A673 (cell line): ENCODE results near the gene POLR2J. TPM values are rescaled to one million over a fixed set of nuclear protein-coding genes. Genes with fewer than 3 reads are reported as not detected.
"Not testable (repeated sequence)": the region's sequence is repeated elsewhere in the genome, so short reads cannot be mapped to it uniquely, and the experiment has no call there.

Source experiments
- BruUV-seq: library from RNA; stranded (reverse); fragments of 400-500 nt; replicated peaks from 2 replicates; lab custom pipeline; 2021; lab: Mats Ljungman, UMichigan
- CTCF ChIA-PET: fragments of 300-600 bp; sonication (Branson Sonifier 250); formaldehyde crosslinking; loops from one replicate; lab custom pipeline; 2022; ENCODE audit warnings: antibody characterized with exemption; lab: Charles Lee
- POLR2A ChIA-PET: fragments of 300-600 bp; sonication (Branson Sonifier 250); formaldehyde crosslinking; loops from one replicate; lab custom pipeline; 2022; ENCODE audit warnings: antibody characterized with exemption; ENCODE audit not compliant: low non-redundant PET; lab: Charles Lee
- DNase-seq: peaks from one replicate; pipeline ENCODE4 v3.0.0-alpha.2; 2015; ENCODE audit warnings: low spot score
- H3K27ac ChIP-seq: fragments of 200-600 bp; sonication (generic); 2 replicates; pipeline ENCODE4 v1.5.1; 2016; ENCODE audit warnings: mixed run types, low read depth, mild to moderate bottlenecking, mixed read lengths, antibody characterized with exemption, low read length; ENCODE audit not compliant: poor library complexity, severe bottlenecking
- H3K27me3 ChIP-seq: fragments of 200-600 bp; sonication (generic); replicated peaks from 2 replicates; pipeline ENCODE4 v1.6.1; 2017; ENCODE audit warnings: mixed run types, low read depth, mild to moderate bottlenecking, mixed read lengths, antibody characterized with exemption, low read length; ENCODE audit not compliant: insufficient read depth, poor library complexity
- H3K36me3 ChIP-seq: fragments of 200-600 bp; sonication (generic); 2 replicates; pipeline ENCODE4 v1.6.1; 2016; ENCODE audit warnings: mixed run types, mild to moderate bottlenecking, mixed read lengths, antibody characterized with exemption, low read length; ENCODE audit not compliant: insufficient read depth, poor library complexity, severe bottlenecking
- H3K4me1 ChIP-seq: fragments of 200-600 bp; sonication (generic); 2 replicates; pipeline ENCODE4 v1.6.1; 2017; ENCODE audit warnings: mixed run types, mild to moderate bottlenecking, mixed read lengths, antibody characterized with exemption, low read length; ENCODE audit not compliant: insufficient read depth, poor library complexity, severe bottlenecking
- H3K4me3 ChIP-seq: fragments of 200-600 bp; sonication (generic); 2 replicates; pipeline ENCODE4 v1.5.1; 2016; ENCODE audit warnings: low read depth, mixed run types, mild to moderate bottlenecking, mixed read lengths, low read length; ENCODE audit not compliant: poor library complexity, severe bottlenecking
- H3K9me3 ChIP-seq: fragments of 200-600 bp; sonication (generic); 2 replicates; pipeline ENCODE4 v1.6.1; 2016; ENCODE audit warnings: mixed run types, low read depth, mild to moderate bottlenecking, mixed read lengths, antibody characterized with exemption, low read length; ENCODE audit not compliant: poor library complexity, severe bottlenecking
- CTCF ChIP-seq: fragments of 300-800, 200-600 bp; sonication (generic); conservative IDR thresholded peaks from 2 replicates; pipeline ENCODE4 v1.5.1; 2017; ENCODE audit warnings: low read depth, mild to moderate bottlenecking, antibody characterized with exemption, low read length, moderate library complexity, mixed read lengths
- intact Hi-C: fragments of 100-400 bp; cut with micrococcal nuclease; formaldehyde crosslinking; loops from one replicate; pipeline ENCODE4 v1.10.0; 2022; ENCODE audit not compliant: unreplicated experiment
- total RNA-seq: library from RNA; stranded (reverse); gene quantifications from 2 replicates; pipeline ENCODE4 v1.2.3, GENCODE V29; 2021

POLR2J gene
- total RNA-seq, 1 experiment from 2014 or later: 52.2 TPM

GRCh38 chr7:102493220-102493935, 14.7 kb upstream of the POLR2J start:
- H3K36me3 ChIP-seq, H3K27me3 ChIP-seq, H3K27ac ChIP-seq, DNase-seq, intact Hi-C loops, POLR2A ChIA-PET, H3K9me3 ChIP-seq, H3K4me3 ChIP-seq, CTCF ChIA-PET, H3K4me1 ChIP-seq, BruUV-seq: not testable (repeated sequence)

DNA sequence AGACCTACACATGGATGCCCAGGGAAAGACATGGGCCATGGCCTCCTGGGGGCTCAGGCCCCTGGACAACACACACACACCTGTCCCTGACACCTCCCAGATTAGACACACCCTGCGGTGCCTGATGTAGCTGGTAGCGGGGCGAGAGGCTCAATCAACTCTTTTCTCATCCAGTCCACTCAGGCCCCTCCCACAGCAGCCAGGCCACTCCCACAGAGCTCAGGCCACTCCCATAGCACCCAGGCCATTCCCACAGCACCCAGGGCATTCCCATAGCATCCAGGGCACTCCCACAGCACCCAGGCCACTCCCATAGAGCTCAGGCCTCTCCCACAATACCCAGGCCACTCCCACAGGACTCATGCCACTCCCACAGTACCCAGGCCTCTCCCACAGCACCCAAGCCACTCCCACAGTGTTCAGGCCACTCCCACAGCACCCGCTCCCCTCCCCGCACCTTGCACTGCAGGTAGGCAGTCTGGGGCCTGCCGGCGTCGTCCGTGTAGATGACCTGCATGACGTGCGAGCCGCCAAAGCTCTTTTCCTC, 11.9 kb upstream of the POLR2J start:
- BruUV-seq, H3K4me1 ChIP-seq, H3K9me3 ChIP-seq, H3K27ac ChIP-seq, H3K27me3 ChIP-seq, H3K36me3 ChIP-seq, intact Hi-C loops, CTCF ChIA-PET, DNase-seq, H3K4me3 ChIP-seq, POLR2A ChIA-PET: not testable (repeated sequence)

GRCh38 chr7:102484317-102484716, 5.6 kb upstream of the POLR2J start:
- H3K4me3 ChIP-seq, BruUV-seq, intact Hi-C loops, H3K36me3 ChIP-seq, H3K9me3 ChIP-seq, H3K27ac ChIP-seq, H3K27me3 ChIP-seq, H3K4me1 ChIP-seq, CTCF ChIA-PET, POLR2A ChIA-PET, DNase-seq: not testable (repeated sequence)

DNA sequence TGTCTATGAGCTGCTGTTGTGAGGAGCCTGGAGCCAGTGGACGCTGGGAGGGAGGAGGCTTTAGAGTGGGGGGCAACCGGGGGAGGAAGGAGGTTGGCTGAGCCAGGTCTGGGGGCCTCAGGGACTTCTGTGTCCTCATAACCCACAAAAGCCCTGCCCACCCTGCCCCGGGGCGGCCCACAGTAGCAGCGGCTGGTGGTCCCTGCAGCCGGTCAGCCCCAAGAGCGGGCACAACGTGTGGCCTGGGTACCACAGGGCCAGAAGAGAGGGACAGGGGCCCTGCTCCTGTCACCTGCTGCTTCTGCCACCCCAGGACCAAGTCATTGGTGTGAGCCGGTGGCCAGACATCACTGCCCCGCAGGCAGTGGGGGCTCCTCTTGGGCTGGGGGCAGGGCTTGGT, 3.2 kb upstream of the POLR2J start:
- POLR2A ChIA-PET, intact Hi-C loops, BruUV-seq, H3K9me3 ChIP-seq, H3K4me1 ChIP-seq, DNase-seq, CTCF ChIA-PET, H3K4me3 ChIP-seq, H3K27me3 ChIP-seq, H3K27ac ChIP-seq, H3K36me3 ChIP-seq: not testable (repeated sequence)

- CTCF ChIA-PET, H3K36me3 ChIP-seq, H3K9me3 ChIP-seq, BruUV-seq, intact Hi-C loops, H3K4me1 ChIP-seq, POLR2A ChIA-PET, DNase-seq, H3K4me3 ChIP-seq, H3K27me3 ChIP-seq, H3K27ac ChIP-seq: not testable (repeated sequence)
- peak; percentile 35 for TF ChIP-seq CTCF
Observed at GRCh38 chr7:102479982-102480637, 1.4 kb upstream of the POLR2J start.

DNA sequence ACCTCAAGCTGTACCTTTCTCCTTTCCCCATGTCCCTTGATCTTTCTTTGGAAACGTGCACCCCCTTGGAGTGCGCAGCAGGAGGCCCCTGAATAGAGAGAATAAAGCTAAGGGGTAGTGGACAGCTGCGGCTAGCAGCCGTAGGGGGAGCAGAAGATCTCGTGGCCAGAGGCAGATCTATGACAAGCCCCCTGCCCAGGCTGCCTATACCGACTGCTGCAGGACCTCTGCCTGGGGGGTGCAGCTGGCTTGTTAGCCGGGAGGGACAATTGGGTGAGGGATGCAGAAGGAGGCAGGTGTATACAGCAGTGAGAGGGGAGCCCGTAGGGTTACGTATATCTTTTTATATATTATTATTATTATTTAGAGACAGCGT, 475 bp upstream of the POLR2J start:
- H3K27ac ChIP-seq, H3K4me3 ChIP-seq, H3K9me3 ChIP-seq, H3K36me3 ChIP-seq, H3K4me1 ChIP-seq, BruUV-seq, DNase-seq, CTCF ChIA-PET, H3K27me3 ChIP-seq, POLR2A ChIA-PET, intact Hi-C loops: not testable (repeated sequence)
